HS-27A (cell line): ENCODE results near the gene ELANE.
"Not testable (repeated sequence)": the region's sequence is repeated elsewhere in the genome, so short reads cannot be mapped to it uniquely, and the experiment has no call there.

Experiments
- DNase-seq: peaks from one replicate; pipeline ENCODE4 v3.0.0-alpha.2; 2012; ENCODE audit warnings: low read depth, missing footprints

Gene ELANE

DNA sequence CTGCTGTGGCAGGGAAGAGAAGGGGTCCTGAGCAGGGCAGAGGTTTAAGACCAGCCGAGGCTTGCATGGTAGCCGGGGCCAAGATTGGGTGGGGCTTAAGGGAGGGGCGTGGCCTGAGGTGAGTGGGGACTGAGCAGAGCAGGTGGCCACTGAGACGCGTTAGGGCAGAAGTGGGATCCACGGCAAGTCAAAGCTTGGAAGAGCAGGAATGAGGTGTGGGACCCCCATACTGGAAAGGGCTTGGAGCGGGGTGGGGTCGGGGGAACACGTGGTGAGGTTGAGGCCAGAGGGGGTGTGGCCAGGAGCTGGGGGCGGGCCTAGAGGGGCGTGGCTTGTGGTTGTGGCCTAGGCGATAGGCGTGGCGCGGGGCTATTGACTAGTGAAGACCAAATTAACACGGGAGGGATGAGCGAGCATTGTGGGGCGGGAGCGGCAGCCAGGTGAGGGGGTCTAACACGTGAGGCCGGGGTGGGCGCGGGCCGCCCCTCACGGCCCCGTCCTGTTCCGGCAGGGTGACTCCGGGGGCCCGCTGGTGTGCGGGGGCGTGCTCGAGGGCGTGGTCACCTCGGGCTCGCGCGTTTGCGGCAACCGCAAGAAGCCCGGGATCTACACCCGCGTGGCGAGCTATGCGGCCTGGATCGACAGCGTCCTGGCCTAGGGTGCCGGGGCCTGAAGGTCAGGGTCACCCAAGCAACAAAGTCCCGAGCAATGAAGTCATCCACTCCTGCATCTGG is 10.6 kb downstream of the ELANE start:
- DNase-seq = no peak

DNA sequence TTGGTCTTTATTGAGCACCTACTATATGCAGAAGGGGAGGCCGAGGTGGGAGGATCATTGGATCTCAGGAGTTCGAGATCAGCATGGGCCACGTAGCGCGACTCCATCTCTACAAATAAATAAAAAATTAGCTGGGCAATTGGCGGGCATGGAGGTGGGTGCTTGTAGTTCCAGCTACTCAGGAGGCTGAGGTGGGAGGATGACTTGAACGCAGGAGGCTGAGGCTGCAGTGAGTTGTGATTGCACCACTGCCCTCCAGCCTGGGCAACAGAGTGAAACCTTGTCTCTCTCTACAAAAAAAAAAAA is 11.2 kb downstream of the ELANE start:
- no peak for DNase-seq

DNA sequence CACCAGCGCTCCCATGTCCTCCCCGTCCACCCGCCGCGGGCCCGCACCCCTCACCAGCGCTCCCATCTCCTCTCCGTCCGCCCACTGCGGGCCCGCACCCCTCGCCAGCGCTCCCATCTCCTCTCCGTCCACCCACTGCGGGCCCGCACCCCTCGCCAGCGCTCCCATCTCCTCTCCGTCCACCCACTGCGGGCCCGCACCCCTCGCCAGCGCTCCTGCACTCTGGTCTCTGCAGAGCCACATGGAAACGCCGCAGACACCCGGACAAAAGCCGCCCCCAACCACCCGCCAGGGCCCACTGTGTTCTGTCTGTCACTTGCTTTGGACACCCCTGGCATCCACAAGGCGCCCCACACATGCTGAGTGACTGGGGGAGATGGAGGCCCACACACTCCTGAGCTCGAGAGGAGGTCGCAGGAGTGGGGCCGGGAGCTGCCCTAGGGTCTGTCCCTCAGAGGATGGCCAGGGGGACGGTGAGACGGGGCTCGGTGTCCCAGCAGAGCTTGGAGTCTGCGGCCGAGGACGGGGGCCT is 14.7 kb downstream of the ELANE start:
- DNase-seq = no peak

DNA sequence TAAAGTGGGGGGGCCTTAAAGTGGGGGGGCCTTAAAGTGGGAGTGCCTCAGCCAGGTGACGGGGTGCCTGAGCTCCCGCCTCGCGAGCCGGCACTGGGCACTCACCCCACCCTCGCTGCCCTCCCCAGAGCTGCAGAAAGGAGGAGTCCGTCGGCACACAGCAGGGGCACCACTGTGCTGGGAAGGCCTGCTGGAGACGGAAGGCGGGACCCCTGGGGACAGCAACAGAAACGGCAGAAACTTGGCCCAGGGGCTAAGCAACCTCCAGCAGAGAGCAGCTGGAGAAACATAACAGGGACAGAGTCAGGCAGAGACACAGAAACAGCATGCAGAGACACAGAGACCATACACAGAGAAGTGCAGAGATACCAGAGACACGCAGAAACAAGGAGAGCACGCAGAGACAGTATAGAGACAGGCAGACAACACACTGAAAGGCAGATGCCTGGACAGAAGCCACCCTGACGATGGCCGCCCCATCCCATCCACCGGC is 15.2 kb downstream of the ELANE start:
- DNase-seq = no peak

GRCh38 chr19:867855-868457 is 15.9 kb downstream of the ELANE start:
- DNase-seq = no peak

GRCh38 chr19:868458-869244 is 16.5 kb downstream of the ELANE start:
- DNase-seq = no peak

GRCh38 chr19:869245-870177 is 17.4 kb downstream of the ELANE start:
- DNase-seq = peak; percentile 58

- no peak for DNase-seq
Measured at GRCh38 chr19:870314-870713, 18.2 kb downstream of the ELANE start.

- DNase-seq = no peak
Measured at GRCh38 chr19:870963-871401, 18.9 kb downstream of the ELANE start.

DNA sequence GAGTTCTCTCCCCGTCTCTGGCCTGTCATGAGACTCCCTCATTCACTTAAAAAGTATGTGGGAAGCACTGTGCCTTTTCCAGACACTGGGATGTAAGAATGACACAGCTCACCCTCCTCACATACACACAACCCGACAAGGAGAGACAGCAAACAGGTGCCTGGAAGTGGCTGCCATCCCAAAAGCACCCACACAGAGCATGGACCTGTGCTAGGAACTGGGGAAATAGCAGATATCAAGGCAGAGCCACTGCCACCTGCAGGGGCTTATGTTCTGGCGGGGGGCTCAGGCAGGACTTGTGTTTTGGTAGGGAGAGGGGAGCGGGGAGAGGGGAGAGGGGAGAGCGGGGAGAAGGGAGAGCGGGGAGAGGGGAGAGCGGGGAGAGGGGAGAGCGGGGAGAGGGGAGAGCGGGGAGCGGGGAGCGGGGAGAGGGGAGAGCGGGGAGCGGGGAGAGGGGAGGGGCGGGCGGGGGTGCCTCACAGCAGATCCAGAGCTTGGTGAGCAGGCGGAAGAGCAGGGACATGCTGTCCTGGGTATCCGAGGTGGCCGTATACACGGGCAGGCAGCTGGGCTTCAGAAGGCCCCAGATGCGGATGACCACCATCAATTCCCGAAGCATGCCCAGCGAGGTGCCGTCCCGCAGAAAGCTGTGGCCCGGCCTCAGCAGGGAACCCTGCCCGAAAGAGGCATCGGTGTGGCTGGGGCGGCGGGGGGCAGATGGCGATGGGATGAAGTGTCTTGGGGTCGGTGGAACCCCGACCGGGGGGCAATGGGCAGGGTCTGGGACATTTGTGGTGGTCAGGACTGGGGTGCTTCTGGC is 19.6 kb downstream of the ELANE start:
- DNase-seq = no peak

DNA sequence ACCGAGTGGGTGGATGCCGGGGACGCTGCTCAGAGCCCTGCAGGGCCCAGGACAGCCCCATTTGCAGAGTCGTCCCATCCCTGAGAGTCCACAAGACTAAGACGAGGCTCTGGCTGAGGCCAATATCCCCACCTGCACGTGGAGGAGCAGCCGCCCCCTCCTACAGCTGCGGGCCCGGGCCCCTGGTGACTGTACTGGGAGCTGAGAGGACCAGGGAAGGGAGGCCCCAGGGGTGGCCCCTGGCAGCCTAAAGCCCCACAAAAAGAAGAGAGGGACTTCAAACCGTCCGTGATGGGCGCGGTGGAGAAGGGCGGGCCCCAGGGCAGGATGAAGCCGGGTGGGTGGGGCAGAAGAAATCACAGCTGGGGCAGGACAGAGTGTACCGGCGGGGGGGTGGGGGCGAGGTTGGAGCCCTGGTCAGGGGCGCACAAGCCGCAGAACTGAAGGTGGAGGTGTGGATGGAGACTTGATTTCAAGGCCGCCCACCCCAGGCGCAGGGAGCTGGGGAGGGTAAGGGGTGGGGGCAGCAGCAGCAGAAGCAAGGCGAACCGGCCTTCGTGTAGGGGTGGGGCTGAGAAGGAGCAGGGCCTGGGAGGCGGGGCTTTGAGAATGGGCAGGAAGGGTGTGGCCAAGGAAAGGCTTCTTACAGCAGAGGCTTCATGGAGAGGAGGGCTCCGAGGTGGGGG is 20.3 kb downstream of the ELANE start:
- no peak for DNase-seq

- DNase-seq = no peak
Measured at GRCh38 chr19:873084-873483, 21.0 kb downstream of the ELANE start.

DNA sequence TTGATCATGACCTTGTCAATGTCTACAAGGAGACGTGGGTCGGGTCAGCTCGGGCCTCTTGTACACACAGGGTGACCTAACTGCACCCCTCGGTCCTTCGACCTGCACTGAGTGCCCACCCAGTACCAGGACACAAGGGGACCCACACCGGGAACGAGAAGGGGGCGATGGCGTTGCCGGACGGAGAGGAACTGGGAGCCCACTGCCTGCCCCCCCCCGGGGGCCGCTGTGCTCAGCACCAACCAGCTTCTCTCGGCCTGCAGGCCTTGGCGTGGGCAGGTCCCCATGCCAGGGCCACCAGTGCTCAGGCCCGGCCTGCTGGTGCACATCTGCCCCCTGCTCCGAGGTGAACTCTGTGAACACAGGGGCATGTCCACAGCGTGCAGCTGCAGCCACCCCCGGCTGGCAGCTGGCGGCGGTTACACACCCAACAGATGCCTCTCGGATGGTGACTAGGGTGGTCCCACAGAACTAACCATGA is 21.5 kb downstream of the ELANE start:
- DNase-seq = no peak

- DNase-seq = no peak
Measured at GRCh38 chr19:875265-875879, 23.3 kb downstream of the ELANE start.

DNA sequence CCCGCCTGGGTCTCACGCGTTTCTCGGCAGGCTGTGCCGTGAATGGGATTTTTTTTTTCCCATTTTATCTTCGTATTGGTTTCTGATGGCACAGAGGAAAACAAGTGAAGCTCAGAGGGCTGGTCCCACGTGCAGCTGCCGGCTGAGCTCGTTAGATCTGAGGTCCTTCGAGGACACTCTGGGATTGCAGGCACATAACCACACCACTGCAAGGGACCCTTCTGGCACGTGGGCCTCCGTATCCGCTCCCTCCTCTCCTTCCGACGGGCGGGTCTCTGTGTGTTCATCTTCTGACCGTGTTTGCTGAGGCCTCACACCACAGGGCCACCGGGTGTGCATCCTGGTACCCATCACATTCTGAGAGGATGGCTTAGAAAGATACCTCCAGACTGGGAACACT is 24.0 kb downstream of the ELANE start:
- no peak for DNase-seq

- DNase-seq = no peak
Measured at GRCh38 chr19:876780-877314, 24.7 kb downstream of the ELANE start.

DNA sequence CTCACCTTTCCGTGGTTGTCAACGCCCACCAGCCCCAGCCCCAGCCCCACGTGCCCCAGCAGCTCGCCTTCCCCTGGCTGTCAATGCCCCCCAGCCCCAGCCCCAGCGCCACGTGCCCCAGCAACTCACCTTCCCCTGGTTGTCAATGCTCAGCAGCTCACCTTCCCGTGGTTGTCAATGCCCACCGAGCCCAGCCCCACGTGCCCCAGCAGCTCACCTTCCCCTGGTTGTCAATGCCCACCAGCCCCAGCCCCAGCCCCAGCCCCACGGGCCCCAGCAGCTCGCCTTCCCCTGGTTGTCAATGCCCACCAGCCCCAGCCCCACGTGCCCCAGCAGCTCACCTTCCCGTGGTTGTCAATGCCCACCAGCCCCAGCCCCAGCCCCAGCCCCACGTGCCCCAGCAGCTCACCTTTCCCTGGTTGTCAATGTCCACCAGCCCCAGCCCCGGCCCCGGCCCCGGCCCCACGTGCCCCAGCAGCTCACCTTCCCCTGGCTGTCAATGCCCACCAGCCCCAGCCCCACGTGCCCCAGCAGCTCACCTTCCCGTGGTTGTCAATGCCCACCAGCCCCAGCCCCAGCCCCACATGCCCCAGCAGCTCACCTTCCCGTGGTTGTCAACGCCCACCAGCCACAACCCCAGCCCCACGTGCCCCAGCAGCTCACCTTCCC is 26.0 kb downstream of the ELANE start:
- not testable (repeated sequence) for DNase-seq

DNA sequence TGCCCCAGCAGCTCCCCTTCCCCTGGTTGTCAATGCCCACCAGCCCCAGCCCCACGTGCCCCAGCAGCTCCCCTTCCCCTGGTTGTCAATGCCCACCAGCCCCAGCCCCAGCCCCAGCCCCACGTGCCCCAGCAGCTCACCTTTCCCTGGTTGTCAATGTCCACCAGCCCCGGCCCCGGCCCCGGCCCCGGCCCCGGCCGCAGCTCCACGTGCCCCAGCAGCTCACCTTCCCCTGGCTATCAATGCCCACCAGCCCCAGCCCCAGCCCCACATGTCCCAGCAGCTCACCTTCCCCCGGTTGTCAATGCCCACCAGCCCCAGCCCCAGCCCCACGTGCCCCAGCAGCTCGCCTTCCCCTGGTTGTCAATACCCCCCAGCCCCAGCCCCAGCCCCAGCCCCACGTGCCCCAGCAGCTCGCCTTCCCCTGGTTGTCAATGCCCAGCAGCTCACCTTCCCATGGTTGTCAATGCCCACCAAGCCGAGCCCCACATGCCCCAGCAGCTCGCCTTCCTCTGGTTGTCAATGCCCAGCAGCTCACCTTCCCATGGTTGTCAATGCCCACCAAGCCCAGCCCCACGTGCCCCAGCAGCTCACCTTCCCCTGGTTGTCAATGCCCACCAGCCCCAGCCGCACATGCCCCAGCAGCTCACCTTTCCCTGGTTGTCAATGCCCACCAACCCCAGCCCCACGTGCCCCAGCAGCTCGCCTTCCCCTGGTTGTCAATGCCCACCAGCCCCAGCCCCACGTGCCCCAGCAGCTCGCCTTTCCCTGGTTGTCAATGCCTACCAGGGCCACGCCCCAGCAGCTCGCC is 26.9 kb downstream of the ELANE start:
- not testable (repeated sequence) for DNase-seq
